22Rv1 (cell line): ENCODE data around the gene CALML6.

ENCODE experiments used
- H3K27ac ChIP-seq: fragments of 450-650 bp; 2 replicates; pipeline ENCODE4 v1.5.1; 2017
- CTCF ChIP-seq: fragments of 450-650 bp; IDR thresholded peaks from 2 replicates; pipeline ENCODE4 v1.5.1; 2017; ENCODE audit warnings: mild to moderate bottlenecking
- ZFX ChIP-seq: fragments of 450-650 bp; IDR thresholded peaks from 2 replicates; pipeline ENCODE4 v1.6.1; 2017; ENCODE audit warnings: antibody characterized with exemption, borderline replicate concordance

Gene CALML6

GRCh38 chr1:1938613-1939295 is 23.7 kb downstream of the CALML6 start:
- TF ChIP-seq CTCF (no peak), ZFX (no peak)
- H3K27ac ChIP-seq: no peak overlapping the region

DNA sequence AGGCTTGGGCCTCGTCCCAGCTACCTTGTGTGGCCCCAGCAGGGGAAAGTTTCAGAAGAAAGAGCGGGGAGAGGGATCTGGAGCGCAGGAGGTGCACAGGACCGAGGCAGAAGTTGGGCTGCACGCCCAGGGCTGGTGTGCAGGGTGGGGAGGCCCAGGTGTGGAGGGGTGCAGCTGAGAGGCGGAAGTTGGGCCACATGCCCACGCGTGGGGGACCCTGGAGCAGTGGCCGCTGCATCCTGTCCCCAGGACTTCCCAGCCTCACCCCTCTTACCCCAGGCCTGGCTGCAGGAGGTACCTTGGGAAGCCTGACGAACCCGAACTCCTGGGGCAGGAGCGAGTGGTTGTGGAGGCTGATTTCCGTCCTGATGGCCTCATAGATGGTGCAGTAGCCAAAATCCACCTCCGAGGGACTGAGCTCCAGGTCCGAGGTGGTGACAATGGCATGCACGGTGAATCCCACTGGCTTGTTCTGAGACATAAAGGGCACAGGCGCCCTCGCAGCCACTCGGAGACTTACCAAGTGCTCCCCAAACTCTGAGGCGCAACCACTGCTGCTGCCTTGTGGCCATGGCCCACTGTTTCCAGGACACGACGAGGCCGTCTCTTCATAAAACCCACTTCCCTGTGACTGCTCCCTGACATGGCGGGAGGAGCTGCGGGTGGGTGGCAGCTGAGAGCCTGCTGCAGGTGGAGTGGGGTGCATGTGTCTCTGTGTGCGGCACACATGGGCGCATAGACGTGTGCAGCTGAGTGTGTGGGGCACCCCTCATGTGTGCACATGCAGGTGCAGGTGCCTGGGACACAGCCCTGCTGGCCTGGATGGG is 24.4 kb downstream of the CALML6 start:
- TF ChIP-seq CTCF (no peak), ZFX (no peak)
- no peak overlapping the region for H3K27ac ChIP-seq

DNA sequence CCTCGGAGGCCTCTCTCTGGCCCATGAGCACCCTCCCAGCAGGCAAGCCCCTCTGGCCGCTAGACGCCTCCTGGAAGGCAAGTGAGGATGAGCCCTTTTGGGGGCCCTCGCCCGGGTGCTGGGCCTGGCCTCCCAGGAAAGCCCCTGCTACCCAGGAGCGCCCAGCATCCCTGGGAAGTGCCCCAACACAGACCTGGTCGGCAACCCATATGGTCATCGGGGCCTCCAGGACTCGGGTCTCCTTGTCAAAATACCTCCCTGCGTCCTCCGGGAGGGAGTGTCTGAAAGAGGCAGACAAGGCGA is 25.0 kb downstream of the CALML6 start:
- TF ChIP-seq ZFX (no peak), CTCF (no peak)
- H3K27ac ChIP-seq: no peak overlapping the region

DNA sequence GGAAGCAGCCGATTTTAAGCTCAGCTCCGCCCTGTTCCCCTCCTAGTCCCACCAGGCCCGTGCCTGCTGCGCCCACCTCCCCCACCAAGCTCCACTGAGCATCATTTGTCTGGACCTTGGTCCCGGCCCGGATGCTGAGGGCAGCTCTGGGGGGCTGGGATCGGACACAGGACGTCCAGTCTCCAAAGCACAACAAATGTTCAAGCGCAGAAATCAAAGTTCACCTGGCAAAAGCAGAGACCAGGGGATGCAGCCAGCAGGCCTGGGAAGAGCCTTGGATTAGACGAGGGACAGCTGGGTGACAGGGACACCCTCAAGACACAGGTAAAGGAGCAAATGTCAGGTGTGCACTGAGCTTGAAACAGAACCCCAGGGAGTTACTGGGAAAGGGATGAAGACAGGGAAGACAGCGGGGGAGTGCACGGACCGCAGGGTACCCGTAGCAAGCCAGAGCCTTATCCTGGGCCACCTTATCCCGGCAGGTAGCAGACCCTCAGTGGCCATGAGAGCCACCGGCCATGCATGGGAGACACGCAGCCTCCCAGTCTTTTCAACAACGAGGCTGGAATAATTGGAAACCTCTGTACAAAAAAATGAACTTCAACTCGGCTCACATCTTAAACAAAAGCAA is 26.3 kb downstream of the CALML6 start:
- no peak for TF ChIP-seq CTCF
- no peak for TF ChIP-seq ZFX
- H3K27ac ChIP-seq: no peak overlapping the region

GRCh38 chr1:1941868-1942752 is 27.1 kb downstream of the CALML6 start:
- H3K27ac ChIP-seq: no peak overlapping the region
- no peak for TF ChIP-seq CTCF
- no peak for TF ChIP-seq ZFX

GRCh38 chr1:1942753-1943656 is 27.9 kb downstream of the CALML6 start:
- H3K27ac ChIP-seq: no peak overlapping the region
- no peak for TF ChIP-seq ZFX
- no peak for TF ChIP-seq CTCF
